ENCODE measurements around the gene FAM118B. TPM values are rescaled to one million over a fixed set of nuclear protein-coding genes. Genes with fewer than 3 reads are reported as not detected.
A peak's percentile ranks its signal among the peaks of the same experiment; 100 is the strongest.

Gene FAM118B
- total and polyA plus RNA-seq, 4 donors: 10.8 to 24.3 (median 20.7) TPM

DNA sequence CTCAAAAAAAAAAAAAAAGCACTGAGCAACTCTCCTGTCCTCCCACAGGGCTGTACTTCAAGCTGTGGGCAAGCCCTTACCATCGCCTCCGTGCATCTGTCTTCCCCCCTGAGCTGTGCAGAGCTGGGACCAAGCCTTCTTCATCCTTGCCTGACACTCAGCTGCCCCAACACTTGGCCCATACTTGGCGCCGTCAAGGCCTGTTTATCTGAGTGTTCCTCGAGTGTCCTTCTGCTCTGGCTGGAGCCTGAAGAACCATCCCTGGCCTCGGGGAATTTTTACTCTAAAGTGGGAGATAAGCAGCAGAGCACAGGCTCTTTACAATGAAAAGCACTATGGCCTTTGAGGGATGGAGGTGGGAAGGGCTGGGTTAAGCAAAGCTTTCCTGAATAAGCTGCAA, 69.7 kb downstream of the FAM118B start:
- TF ChIP-seq, protein P1, sequence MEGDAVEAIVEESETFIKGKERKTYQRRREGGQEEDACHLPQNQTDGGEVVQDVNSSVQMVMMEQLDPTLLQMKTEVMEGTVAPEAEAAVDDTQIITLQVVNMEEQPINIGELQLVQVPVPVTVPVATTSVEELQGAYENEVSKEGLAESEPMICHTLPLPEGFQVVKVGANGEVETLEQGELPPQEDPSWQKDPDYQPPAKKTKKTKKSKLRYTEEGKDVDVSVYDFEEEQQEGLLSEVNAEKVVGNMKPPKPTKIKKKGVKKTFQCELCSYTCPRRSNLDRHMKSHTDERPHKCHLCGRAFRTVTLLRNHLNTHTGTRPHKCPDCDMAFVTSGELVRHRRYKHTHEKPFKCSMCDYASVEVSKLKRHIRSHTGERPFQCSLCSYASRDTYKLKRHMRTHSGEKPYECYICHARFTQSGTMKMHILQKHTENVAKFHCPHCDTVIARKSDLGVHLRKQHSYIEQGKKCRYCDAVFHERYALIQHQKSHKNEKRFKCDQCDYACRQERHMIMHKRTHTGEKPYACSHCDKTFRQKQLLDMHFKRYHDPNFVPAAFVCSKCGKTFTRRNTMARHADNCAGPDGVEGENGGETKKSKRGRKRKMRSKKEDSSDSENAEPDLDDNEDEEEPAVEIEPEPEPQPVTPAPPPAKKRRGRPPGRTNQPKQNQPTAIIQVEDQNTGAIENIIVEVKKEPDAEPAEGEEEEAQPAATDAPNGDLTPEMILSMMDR (IDR thresholded peaks at IDR 0.05; ENCODE audit: control extremely low read depth, extremely low read depth): no peak
- Histone ChIP-seq H3K9ac (ENCODE audit: insufficient read depth in 1 of 2, low read length in 2 of 2) (no peak overlapping the region), H3K4me3 (no peak overlapping the region), H3K27me3 (ENCODE audit: control insufficient read depth in 3 of 3, insufficient read depth in 3 of 3, low read length in 2 of 3) (no peaks in the 10 kb centered on the region), H3K36me3 (ENCODE audit: control insufficient read depth in 4 of 4, insufficient read depth in 4 of 4, low read length in 4 of 4) (peaks cover 0 to 11% (median 4%) of the 10 kb centered on the region in 4 donors), H3K9me3 (ENCODE audit: control insufficient read depth in 4 of 4, insufficient read depth in 3 of 4, low read length in 3 of 4) (no peaks in the 10 kb centered on the region), H3K27ac (ENCODE audit: low read depth in 1 of 2, low read length in 1 of 2) (no peak overlapping the region), H3K4me1 (ENCODE audit: control insufficient read depth in 5 of 5, insufficient read depth in 5 of 5, low read length in 5 of 5) (peaks cover 4 to 16% (median 8%) of the 10 kb centered on the region in 5 donors)
- peak; percentile 25 to 57 (median 33) for DNase-seq
- peak; percentile 9 for ATAC-seq (ENCODE audit: insufficient read depth, low FRiP score)
- 58 to 66% methylated on average over 6 of the region's 6 CpGs for WGBS, 2 donors

DNA sequence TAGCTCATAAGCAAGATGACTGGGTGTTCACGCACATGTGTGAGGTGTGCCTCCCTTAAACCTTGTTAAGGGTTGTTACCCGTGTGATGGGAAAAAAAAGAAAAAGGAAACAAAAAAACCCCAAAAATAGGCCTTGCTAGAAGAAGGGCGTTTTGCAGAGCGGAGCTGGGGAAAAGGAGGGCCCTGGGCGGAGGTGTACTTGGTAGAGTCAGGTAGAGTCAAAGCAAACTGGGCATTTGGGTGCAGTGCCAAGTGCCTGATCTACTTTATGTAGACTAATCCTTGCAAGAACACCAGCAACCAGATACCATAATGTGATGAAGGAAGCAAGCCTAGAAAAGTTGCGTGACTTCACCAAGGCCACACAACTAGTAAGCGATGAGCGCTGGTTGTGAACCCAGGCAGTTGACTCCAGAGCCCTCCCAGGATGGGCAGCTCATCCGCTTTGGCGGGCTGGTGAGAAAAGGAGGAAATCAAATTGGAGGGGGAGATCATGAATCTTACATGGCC, 70.1 kb downstream of the FAM118B start:
- no peak overlapping the region for H3K4me3 ChIP-seq
- ATAC-seq (ENCODE audit: insufficient read depth, low FRiP score): no peak
- 71 to 75% methylated on average over 10 of the region's 10 CpGs for WGBS, 2 donors

DNA sequence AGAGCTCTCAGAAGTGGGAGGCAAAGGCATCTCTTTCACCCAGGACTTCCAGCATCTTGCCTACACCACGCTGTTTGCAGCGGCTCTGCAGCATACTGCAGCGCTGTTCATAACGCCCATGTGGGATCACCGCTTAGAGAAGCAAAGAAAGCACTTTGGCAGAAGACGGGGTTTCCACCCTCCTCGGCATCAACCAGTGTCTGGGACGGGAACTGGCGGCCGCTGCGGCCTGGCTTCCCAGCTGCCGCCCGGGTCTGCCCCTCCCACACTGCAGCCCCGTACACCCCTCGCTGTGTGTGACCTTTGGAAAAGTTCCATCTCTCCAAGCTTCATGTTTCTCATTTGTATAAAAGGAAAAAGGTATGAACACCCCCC, 70.8 kb downstream of the FAM118B start:
- peak overlapping the region; percentile 82 to 88 for H3K27ac ChIP-seq (ENCODE audit: low read depth in 1 of 2, low read length in 1 of 2)
- TF ChIP-seq, protein P1 (IDR thresholded peaks at IDR 0.05; ENCODE audit: control extremely low read depth, extremely low read depth): no peak
- WGBS, 2 donors: 2 to 4% methylated on average over 15 of the region's 15 CpGs

More for the DNA sequence above, 70.1 kb downstream of the FAM118B start:
- no peak overlapping the region for H3K9ac ChIP-seq (ENCODE audit: insufficient read depth in 1 of 2, low read length in 2 of 2)
- TF ChIP-seq, protein P1 (IDR thresholded peaks at IDR 0.05; ENCODE audit: control extremely low read depth, extremely low read depth): no peak
- no peaks in the 10 kb centered on the region for H3K9me3 ChIP-seq (ENCODE audit: control insufficient read depth in 4 of 4, insufficient read depth in 3 of 4, low read length in 3 of 4)
- peaks cover 0 to 11% (median 4%) of the 10 kb centered on the region in 4 donors for H3K36me3 ChIP-seq (ENCODE audit: control insufficient read depth in 4 of 4, insufficient read depth in 4 of 4, low read length in 4 of 4)
- H3K4me1 ChIP-seq (ENCODE audit: control insufficient read depth in 5 of 5, insufficient read depth in 5 of 5, low read length in 5 of 5): peaks cover 4 to 16% (median 8%) of the 10 kb centered on the region in 5 donors
- peak overlapping the region; percentile 82 to 88 for H3K27ac ChIP-seq (ENCODE audit: low read depth in 1 of 2, low read length in 1 of 2)
- no peak for DNase-seq
- no peaks in the 10 kb centered on the region for H3K27me3 ChIP-seq (ENCODE audit: control insufficient read depth in 3 of 3, insufficient read depth in 3 of 3, low read length in 2 of 3)

More for the DNA sequence above, 70.8 kb downstream of the FAM118B start:
- Histone ChIP-seq H3K27me3 (ENCODE audit: control insufficient read depth in 3 of 3, insufficient read depth in 3 of 3, low read length in 2 of 3) (no peaks in the 10 kb centered on the region), H3K4me3 (peak overlapping the region; percentile 41), H3K9me3 (ENCODE audit: control insufficient read depth in 4 of 4, insufficient read depth in 3 of 4, low read length in 3 of 4) (no peaks in the 10 kb centered on the region), H3K9ac (ENCODE audit: insufficient read depth in 1 of 2, low read length in 2 of 2) (peak overlapping the region; percentile 67 to 70), H3K36me3 (ENCODE audit: control insufficient read depth in 4 of 4, insufficient read depth in 4 of 4, low read length in 4 of 4) (peaks cover 0 to 5% (median 4%) of the 10 kb centered on the region in 4 donors), H3K4me1 (ENCODE audit: control insufficient read depth in 5 of 5, insufficient read depth in 5 of 5, low read length in 5 of 5) (peaks cover 4 to 16% (median 8%) of the 10 kb centered on the region in 5 donors)
- ATAC-seq (ENCODE audit: insufficient read depth, low FRiP score) (peak; percentile 31), DNase-seq (peak; percentile 61 to 78 (median 73))
